ENCODE results near the gene RBP3.

DNA sequence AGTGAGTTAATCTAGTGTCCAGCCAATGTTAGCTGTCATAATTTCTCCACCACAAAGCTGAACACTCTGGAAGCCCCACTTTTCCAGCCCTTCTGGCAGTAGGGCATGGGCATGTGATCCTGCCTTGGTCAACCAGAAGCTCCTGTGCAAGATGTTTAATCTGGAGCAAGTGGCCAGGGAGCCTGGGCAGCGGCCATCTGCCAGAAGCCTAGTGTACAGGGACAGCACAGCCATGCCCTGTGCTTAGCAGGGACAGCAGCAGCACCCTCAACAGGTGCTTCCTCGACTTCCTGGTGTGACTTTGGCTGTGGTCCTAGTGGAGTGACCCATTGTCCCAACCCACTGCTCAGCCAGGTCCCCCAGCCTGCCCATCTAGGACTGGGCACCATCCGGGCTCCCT, 10.3 kb downstream of the RBP3 start:
- TF ChIP-seq, protein P1, sequence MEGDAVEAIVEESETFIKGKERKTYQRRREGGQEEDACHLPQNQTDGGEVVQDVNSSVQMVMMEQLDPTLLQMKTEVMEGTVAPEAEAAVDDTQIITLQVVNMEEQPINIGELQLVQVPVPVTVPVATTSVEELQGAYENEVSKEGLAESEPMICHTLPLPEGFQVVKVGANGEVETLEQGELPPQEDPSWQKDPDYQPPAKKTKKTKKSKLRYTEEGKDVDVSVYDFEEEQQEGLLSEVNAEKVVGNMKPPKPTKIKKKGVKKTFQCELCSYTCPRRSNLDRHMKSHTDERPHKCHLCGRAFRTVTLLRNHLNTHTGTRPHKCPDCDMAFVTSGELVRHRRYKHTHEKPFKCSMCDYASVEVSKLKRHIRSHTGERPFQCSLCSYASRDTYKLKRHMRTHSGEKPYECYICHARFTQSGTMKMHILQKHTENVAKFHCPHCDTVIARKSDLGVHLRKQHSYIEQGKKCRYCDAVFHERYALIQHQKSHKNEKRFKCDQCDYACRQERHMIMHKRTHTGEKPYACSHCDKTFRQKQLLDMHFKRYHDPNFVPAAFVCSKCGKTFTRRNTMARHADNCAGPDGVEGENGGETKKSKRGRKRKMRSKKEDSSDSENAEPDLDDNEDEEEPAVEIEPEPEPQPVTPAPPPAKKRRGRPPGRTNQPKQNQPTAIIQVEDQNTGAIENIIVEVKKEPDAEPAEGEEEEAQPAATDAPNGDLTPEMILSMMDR (IDR thresholded peaks at IDR 0.05): no peak
- TF ChIP-seq POLR2A (IDR thresholded peaks at IDR 0.05): no peak
